K562 (cell line): ENCODE results near the gene TRIM14. TPM values are rescaled to one million over a fixed set of nuclear protein-coding genes. Genes with fewer than 3 reads are reported as not detected.

Experiments used
- CBFB ChIP-seq: sonication (generic); formaldehyde crosslinking; IDR thresholded peaks from 2 replicates; pipeline ENCODE4 v1.4.0; 2020; ENCODE audit warnings: mild to moderate bottlenecking, missing genetic modification reagents
- CBX3 ChIP-seq, 2 experiments: IDR thresholded peaks; 1 replicate in 1 of 2; 2 replicates in 1 of 2; pipeline ENCODE4 v1.6.1; 2012; ENCODE audit warnings: inconsistent platforms in 2 of 2, low read length in 2 of 2, borderline replicate concordance in 1 of 2, control low read depth in 1 of 2
- DEAF1 ChIP-seq: fragments of 450-650 bp; formaldehyde crosslinking; IDR thresholded peaks from 2 replicates; pipeline ENCODE4 v1.4.0; 2020; ENCODE audit warnings: mild to moderate bottlenecking, moderate library complexity
- E2F1 ChIP-seq: sonication (generic); formaldehyde crosslinking; IDR thresholded peaks from 2 replicates; pipeline ENCODE4 v1.8.1; 2023; ENCODE audit warnings: mild to moderate bottlenecking, missing genetic modification reagents, moderate library complexity
- HCFC1 ChIP-seq: IDR thresholded peaks from 2 replicates; pipeline ENCODE4 v1.6.1; 2012; ENCODE audit warnings: low read depth, low read length, improper control_type of control experiment
- HMGN3 ChIP-seq: IDR thresholded peaks from 2 replicates; pipeline ENCODE4 v1.6.1; 2011; ENCODE audit warnings: borderline replicate concordance, low read depth, mild to moderate bottlenecking, mixed read lengths, low read length; ENCODE audit not compliant: insufficient read length; ENCODE audit errors: extremely low read depth
- NR1H2 ChIP-seq: sonication (generic); formaldehyde crosslinking; IDR thresholded peaks from 2 replicates; pipeline ENCODE4 v1.4.0; 2020; ENCODE audit warnings: mild to moderate bottlenecking, missing genetic modification reagents
- RAD21 ChIP-seq, 2 experiments: fragments of 250-450 bp in 1 of 2; fragments of 450-650 bp in 1 of 2; sonication (Bioruptor Pico) in 1 of 2; formaldehyde crosslinking in 1 of 2; IDR thresholded peaks in 1 of 2; conservative IDR thresholded peaks in 1 of 2; 2 replicates each; pipeline versions ENCODE4 v1.4.0 to v1.8.0; 2020 to 2022; ENCODE audit warnings: mild to moderate bottlenecking in 2 of 2, moderate library complexity in 1 of 2
- RCOR1 ChIP-seq, 2 experiments: IDR thresholded peaks; 2 replicates each; pipeline ENCODE4 v1.6.1; 2012; ENCODE audit warnings: low read depth in 2 of 2, low read length in 2 of 2, borderline replicate concordance in 1 of 2, improper control_type of control experiment in 1 of 2
- SAP30 ChIP-seq: fragments of 200-600 bp; sonication (generic); IDR thresholded peaks from 2 replicates; pipeline ENCODE4 v1.6.1; 2012; ENCODE audit warnings: borderline replicate concordance, low read depth, mild to moderate bottlenecking, moderate library complexity, low read length, control low read depth, inconsistent platforms; ENCODE audit not compliant: insufficient read depth, poor library complexity, severe bottlenecking
- TBP ChIP-seq: optimal IDR thresholded peaks from 2 replicates; pipeline ENCODE3; 2011; ENCODE audit warnings: low read depth, low read length, improper control_type of control experiment
- THRA ChIP-seq: fragments of 450-650 bp; IDR thresholded peaks from 2 replicates; pipeline ENCODE4 v1.6.1; 2017; ENCODE audit warnings: mild to moderate bottlenecking, moderate library complexity
- ZNF232 ChIP-seq: sonication (generic); formaldehyde crosslinking; IDR thresholded peaks from 2 replicates; pipeline ENCODE4 v1.8.0; 2022; ENCODE audit warnings: mild to moderate bottlenecking, missing genetic modification reagents
- ZNF57 ChIP-seq: fragments of 450-650 bp; formaldehyde crosslinking; IDR thresholded peaks from 2 replicates; pipeline ENCODE4 v1.4.0; 2020; ENCODE audit warnings: mild to moderate bottlenecking, moderate library complexity
- polyA plus RNA-seq, 8 experiments: library from polyadenylated mRNA; depleted of rRNA in 4 of 8; stranded (reverse) in 5 of 8; unstranded in 3 of 8; fragments of >200 nt; fragmentation: Nextera tagmentation in 2 of 8; fragmentation: Illumina TruSeq in 1 of 8; extraction: Ambion mirVana in 2 of 8; extraction: Trizol in 1 of 8; gene quantifications; 2 replicates each; pipeline versions ENCODE4 v1.2.1 to v1.2.3, GENCODE V29; 2011 to 2014; ENCODE audit warnings: inconsistent platforms in 1 of 8, missing spikeins in 1 of 8
- total RNA-seq, 7 experiments: library from RNA; depleted of rRNA in 6 of 7; stranded (reverse); fragments of >200 nt in 6 of 7; fragmentation: Illumina TruSeq in 2 of 7; extraction: Trizol in 2 of 7; gene quantifications; 2 replicates each; pipeline versions ENCODE4 v1.2.1 to v1.2.3, GENCODE V29; 2011 to 2021; ENCODE audit warnings: low replicate concordance in 1 of 7
- TF ChIP-seq, protein P1 (sequence below): fragments of 450-650 bp; IDR thresholded peaks from 2 replicates; pipeline ENCODE4 v1.6.1; 2017; ENCODE audit warnings: antibody characterized with exemption, mild to moderate bottlenecking

TRIM14 gene
- total and polyA plus RNA-seq, 9 of the 15 experiments (the other 6 are each of a cell fraction or from before 2014, with no cell fraction given), result 7.6 to 41.0 (median 17.9) TPM

DNA sequence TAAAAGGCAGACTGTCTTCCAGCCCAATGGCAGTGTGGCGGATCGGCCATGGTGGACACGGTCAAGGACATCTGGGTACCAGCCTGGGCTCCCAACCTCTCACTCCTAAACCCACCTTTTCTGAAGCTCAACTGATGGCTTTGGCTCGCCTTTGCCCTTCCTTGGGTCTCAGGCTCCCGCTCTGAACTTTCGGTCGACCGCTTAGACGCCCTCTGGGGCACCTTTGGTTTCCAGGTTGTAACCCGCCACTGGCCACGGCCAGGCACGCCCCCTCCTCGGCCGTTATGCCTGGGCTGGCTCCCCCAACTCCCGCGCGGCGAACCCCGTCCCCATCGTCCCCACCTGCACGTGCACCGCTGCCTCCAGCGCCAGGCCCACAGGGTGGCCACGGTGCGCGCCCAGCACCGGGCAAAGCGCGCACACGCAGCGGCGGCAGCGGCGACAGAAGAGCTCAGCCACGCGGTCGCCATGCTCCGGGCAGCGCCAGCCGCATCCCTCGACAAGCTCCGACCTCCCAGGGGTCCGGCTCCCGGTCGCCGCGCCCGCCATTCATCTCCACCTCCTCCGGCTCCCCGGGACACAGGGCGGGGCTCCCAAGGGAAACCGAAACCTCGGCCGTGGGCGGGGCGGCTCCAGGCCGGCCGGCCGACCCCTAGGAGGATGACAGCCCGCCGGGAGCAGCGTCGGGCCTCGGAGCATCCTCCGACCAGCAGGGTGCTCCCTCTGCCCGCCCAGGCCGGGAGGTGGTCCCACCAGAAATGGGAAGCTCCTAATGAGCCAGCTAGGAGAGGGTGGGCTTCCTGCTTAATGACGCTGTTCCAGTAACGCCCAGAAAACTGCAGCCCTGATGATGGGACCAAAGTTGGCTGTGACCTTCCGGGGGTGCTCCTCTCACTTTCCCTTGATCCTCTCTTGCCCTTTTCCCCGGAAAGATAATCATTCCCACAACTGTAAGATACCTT lies at the start of gene TRIM14 (continued):
- TF ChIP-seq, protein P1, sequence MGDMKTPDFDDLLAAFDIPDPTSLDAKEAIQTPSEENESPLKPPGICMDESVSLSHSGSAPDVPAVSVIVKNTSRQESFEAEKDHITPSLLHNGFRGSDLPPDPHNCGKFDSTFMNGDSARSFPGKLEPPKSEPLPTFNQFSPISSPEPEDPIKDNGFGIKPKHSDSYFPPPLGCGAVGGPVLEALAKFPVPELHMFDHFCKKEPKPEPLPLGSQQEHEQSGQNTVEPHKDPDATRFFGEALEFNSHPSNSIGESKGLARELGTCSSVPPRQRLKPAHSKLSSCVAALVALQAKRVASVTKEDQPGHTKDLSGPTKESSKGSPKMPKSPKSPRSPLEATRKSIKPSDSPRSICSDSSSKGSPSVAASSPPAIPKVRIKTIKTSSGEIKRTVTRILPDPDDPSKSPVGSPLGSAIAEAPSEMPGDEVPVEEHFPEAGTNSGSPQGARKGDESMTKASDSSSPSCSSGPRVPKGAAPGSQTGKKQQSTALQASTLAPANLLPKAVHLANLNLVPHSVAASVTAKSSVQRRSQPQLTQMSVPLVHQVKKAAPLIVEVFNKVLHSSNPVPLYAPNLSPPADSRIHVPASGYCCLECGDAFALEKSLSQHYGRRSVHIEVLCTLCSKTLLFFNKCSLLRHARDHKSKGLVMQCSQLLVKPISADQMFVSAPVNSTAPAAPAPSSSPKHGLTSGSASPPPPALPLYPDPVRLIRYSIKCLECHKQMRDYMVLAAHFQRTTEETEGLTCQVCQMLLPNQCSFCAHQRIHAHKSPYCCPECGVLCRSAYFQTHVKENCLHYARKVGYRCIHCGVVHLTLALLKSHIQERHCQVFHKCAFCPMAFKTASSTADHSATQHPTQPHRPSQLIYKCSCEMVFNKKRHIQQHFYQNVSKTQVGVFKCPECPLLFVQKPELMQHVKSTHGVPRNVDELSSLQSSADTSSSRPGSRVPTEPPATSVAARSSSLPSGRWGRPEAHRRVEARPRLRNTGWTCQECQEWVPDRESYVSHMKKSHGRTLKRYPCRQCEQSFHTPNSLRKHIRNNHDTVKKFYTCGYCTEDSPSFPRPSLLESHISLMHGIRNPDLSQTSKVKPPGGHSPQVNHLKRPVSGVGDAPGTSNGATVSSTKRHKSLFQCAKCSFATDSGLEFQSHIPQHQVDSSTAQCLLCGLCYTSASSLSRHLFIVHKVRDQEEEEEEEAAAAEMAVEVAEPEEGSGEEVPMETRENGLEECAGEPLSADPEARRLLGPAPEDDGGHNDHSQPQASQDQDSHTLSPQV, result peak; percentile 83
- TF ChIP-seq HCFC1 (no peak; the same call in 1 of the 2 replicates), DEAF1 (no peak), THRA (no peak), CBX3 (IDR thresholded peaks at IDR 0.05; ENCODE audit: borderline replicate concordance in 1 of 2, low read length in 2 of 2) (0 out of 3 replicates have a peak, but pooled peaks of 1 of the 2 experiments have one; percentile 1), HMGN3 (peak; percentile 67), RCOR1 (IDR thresholded peaks at IDR 0.05; ENCODE audit: borderline replicate concordance in 1 of 2, low read depth in 2 of 2, low read length in 2 of 2) (peak in 1 of 2 experiments; percentile 70; a peak in 1 of 4 replicates), ZNF232 (CRISPR knock-in tag) (no peak), ZNF57 (CRISPR knock-in tag) (no peak), SAP30 (peak; percentile 92), TBP (peak; percentile 13), RAD21 (CRISPR knock-in tag; conservative IDR thresholded peaks at IDR 0.05 in 1 of 2, IDR thresholded peaks at IDR 0.05 in 1 of 2) (peak in 1 of 2 experiments; percentile 65; a peak in 3 of 4 replicates), CBFB (CRISPR knock-in tag) (0 out of 2 replicates have a peak, but pooled peaks have one; percentile 60), NR1H2 (CRISPR knock-in tag) (peak; percentile 82; the same call in 1 of the 2 replicates), E2F1 (0 out of 2 replicates have a peak, but pooled peaks have one; percentile 16)
